Measurements from ENCODE around the gene CCL25. TPM values are rescaled to one million over a fixed set of nuclear protein-coding genes. Genes with fewer than 3 reads are reported as not detected.

CCL25 gene
- polyA plus RNA-seq, 1 donor from 2014 or later, result 1.9 TPM

DNA sequence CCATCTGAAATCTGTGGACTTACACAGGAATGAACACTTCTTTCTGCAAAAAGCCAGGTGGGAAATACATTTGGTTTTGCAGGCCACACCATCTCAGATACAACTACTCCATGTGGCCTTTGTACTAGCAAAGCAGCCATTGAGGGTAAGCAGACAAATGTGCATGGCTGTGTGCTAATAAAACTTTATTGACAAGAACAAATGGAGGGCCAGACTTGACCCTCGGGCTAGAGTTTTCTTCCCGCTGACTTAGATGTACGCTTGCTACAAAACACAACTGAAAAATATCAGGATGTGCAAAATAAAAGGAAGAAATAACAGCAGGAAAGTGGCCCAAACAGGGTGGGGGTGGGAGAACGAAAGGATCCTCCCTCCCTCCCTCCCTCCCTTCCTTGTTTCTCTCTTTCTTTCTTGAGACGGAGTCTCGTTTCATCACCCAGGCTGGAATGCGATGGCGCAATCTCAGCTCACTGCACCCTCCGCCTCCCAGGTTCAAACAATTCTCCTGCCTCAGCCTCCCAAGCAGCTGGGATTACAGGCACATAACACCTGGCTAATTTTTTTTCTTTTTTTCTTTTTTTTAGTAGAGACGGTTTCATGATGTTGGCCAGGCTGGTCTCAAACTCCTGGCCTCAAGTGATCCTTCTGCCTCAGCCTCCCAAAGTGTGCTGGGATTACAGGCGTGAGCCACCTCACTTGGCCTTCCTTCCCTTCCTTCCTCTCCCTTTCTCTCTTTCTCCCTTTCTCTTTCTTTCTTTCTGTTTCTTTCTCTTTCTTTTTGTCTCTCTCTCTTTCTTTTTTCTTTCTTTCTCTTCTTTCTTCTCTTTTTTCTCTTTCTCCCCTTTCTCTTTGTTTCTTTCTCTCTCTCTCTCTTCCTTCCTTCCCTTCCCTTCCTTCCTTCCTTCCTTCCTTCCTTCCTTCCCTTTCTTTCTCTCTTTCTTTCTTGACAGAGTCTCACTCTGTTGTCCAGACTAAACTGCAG, 29.3 kb downstream of the CCL25 start:
- Histone ChIP-seq H3K4me2 (ENCODE audit: low read length) (no peak overlapping the region), H3K9ac (ENCODE audit: low read length) (no peak overlapping the region), H4K20me1 (ENCODE audit: insufficient read depth) (no peaks in the 10 kb centered on the region), H3F3A (ENCODE audit: insufficient read depth, low read length, poor library complexity, severe bottlenecking) (no peaks in the 10 kb centered on the region), H3K9me3 (ENCODE audit: low read length) (no peaks in the 10 kb centered on the region), H3K36me3 (ENCODE audit: insufficient read depth, low read length) (no peaks in the 10 kb centered on the region), H2AFZ (ENCODE audit: low read depth, low read length) (no peak overlapping the region), H3K27ac (ENCODE audit: low read length) (no peak overlapping the region), H3K4me3 (ENCODE audit: low read length) (no peak overlapping the region), H3K27me3 (ENCODE audit: insufficient read depth, low read depth, low read length) (no peaks in the 10 kb centered on the region), H3K79me2 (replicated peaks; ENCODE audit: insufficient read depth, low read length) (no peaks in the 10 kb centered on the region), H3K9me2 (ENCODE audit: insufficient read depth, low read length) (no peaks in the 10 kb centered on the region)
- no peak for TF ChIP-seq POLR2AphosphoS5 (IDR thresholded peaks at IDR 0.05)
- TF ChIP-seq MXI1 (conservative IDR thresholded peaks at IDR 0.05; ENCODE audit: poor library complexity, severe bottlenecking), result no peak
- no peak for TF ChIP-seq RAD21 (conservative IDR thresholded peaks at IDR 0.05)
- no peak for TF ChIP-seq EZH2 (IDR thresholded peaks at IDR 0.05; ENCODE audit: borderline replicate concordance, insufficient read depth, low read length, poor library complexity, severe bottlenecking)
- TF ChIP-seq, protein P1, sequence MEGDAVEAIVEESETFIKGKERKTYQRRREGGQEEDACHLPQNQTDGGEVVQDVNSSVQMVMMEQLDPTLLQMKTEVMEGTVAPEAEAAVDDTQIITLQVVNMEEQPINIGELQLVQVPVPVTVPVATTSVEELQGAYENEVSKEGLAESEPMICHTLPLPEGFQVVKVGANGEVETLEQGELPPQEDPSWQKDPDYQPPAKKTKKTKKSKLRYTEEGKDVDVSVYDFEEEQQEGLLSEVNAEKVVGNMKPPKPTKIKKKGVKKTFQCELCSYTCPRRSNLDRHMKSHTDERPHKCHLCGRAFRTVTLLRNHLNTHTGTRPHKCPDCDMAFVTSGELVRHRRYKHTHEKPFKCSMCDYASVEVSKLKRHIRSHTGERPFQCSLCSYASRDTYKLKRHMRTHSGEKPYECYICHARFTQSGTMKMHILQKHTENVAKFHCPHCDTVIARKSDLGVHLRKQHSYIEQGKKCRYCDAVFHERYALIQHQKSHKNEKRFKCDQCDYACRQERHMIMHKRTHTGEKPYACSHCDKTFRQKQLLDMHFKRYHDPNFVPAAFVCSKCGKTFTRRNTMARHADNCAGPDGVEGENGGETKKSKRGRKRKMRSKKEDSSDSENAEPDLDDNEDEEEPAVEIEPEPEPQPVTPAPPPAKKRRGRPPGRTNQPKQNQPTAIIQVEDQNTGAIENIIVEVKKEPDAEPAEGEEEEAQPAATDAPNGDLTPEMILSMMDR (IDR thresholded peaks at IDR 0.05; ENCODE audit: poor library complexity, severe bottlenecking), result no peak
- no peak for TF ChIP-seq TAF1 (IDR thresholded peaks at IDR 0.05; ENCODE audit: low read depth)
- TF ChIP-seq SMC3 (conservative IDR thresholded peaks at IDR 0.05; ENCODE audit: poor library complexity), result no peak
- no peak for TF ChIP-seq EP300 (conservative IDR thresholded peaks at IDR 0.05; ENCODE audit: poor library complexity, severe bottlenecking)
- TF ChIP-seq, protein P2, sequence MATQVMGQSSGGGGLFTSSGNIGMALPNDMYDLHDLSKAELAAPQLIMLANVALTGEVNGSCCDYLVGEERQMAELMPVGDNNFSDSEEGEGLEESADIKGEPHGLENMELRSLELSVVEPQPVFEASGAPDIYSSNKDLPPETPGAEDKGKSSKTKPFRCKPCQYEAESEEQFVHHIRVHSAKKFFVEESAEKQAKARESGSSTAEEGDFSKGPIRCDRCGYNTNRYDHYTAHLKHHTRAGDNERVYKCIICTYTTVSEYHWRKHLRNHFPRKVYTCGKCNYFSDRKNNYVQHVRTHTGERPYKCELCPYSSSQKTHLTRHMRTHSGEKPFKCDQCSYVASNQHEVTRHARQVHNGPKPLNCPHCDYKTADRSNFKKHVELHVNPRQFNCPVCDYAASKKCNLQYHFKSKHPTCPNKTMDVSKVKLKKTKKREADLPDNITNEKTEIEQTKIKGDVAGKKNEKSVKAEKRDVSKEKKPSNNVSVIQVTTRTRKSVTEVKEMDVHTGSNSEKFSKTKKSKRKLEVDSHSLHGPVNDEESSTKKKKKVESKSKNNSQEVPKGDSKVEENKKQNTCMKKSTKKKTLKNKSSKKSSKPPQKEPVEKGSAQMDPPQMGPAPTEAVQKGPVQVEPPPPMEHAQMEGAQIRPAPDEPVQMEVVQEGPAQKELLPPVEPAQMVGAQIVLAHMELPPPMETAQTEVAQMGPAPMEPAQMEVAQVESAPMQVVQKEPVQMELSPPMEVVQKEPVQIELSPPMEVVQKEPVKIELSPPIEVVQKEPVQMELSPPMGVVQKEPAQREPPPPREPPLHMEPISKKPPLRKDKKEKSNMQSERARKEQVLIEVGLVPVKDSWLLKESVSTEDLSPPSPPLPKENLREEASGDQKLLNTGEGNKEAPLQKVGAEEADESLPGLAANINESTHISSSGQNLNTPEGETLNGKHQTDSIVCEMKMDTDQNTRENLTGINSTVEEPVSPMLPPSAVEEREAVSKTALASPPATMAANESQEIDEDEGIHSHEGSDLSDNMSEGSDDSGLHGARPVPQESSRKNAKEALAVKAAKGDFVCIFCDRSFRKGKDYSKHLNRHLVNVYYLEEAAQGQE (IDR thresholded peaks at IDR 0.05; ENCODE audit: borderline replicate concordance), result no peak

DNA sequence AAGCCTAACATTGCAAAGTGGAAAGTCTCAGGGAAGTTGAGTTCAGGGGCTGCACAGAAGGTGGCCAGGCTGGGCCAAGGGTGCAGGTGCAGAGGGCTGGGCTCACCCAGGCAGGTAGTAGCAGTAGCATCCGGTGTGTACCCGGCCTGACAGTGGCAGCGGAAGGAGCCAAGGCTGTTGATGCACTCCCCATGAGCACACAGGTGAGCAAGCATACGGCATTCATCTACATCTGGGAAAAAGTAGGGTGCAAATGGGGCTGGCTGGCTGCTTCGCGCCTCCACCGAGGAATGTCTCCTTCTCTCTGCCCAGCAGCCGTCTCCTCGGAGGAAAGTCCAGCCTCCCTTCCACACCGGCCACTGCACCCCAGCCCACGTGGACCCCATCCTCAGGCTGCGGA, 30.6 kb downstream of the CCL25 start:
- H4K20me1 ChIP-seq (ENCODE audit: insufficient read depth), result no peaks in the 10 kb centered on the region

More for the DNA sequence above, 30.6 kb downstream of the CCL25 start:
- no peak overlapping the region for H3K9ac ChIP-seq (ENCODE audit: low read length)
- no peaks in the 10 kb centered on the region for H3K9me2 ChIP-seq (ENCODE audit: insufficient read depth, low read length)
- no peaks in the 10 kb centered on the region for H3K79me2 ChIP-seq (replicated peaks; ENCODE audit: insufficient read depth, low read length)
- no peak overlapping the region for H3K4me3 ChIP-seq (ENCODE audit: low read length)
- H3K9me3 ChIP-seq (ENCODE audit: low read length), result no peaks in the 10 kb centered on the region
- peaks cover 3% of the 10 kb centered on the region for H3K36me3 ChIP-seq (ENCODE audit: insufficient read depth, low read length)
- H3K27me3 ChIP-seq (ENCODE audit: insufficient read depth, low read depth, low read length), result no peaks in the 10 kb centered on the region
- H3K4me2 ChIP-seq (ENCODE audit: low read length), result no peak overlapping the region
- H2AFZ ChIP-seq (ENCODE audit: low read depth, low read length), result no peak overlapping the region
- TF ChIP-seq, protein P2 (IDR thresholded peaks at IDR 0.05; ENCODE audit: borderline replicate concordance), result no peak
- TF ChIP-seq RAD21 (conservative IDR thresholded peaks at IDR 0.05) (no peak), MXI1 (conservative IDR thresholded peaks at IDR 0.05; ENCODE audit: poor library complexity, severe bottlenecking) (no peak), EP300 (conservative IDR thresholded peaks at IDR 0.05; ENCODE audit: poor library complexity, severe bottlenecking) (no peak), EZH2 (IDR thresholded peaks at IDR 0.05; ENCODE audit: borderline replicate concordance, insufficient read depth, low read length, poor library complexity, severe bottlenecking) (no peak), TAF1 (IDR thresholded peaks at IDR 0.05; ENCODE audit: low read depth) (no peak), POLR2AphosphoS5 (IDR thresholded peaks at IDR 0.05) (no peak), SMC3 (conservative IDR thresholded peaks at IDR 0.05; ENCODE audit: poor library complexity) (no peak)
- TF ChIP-seq, protein P1 (IDR thresholded peaks at IDR 0.05; ENCODE audit: poor library complexity, severe bottlenecking), result no peak
- H3K27ac ChIP-seq (ENCODE audit: low read length), result no peak overlapping the region
- no peaks in the 10 kb centered on the region for H3F3A ChIP-seq (ENCODE audit: insufficient read depth, low read length, poor library complexity, severe bottlenecking)
